T-helper 2 cell treated with Interferon-gamma antibody and Interleukin-4, amounts not matched to agents 5 μg/mL and 100 μg/mL, for 36 hours (primary cell): ENCODE measurements around the gene PDE3A.
"Not testable (repeated sequence)": the region's sequence is repeated elsewhere in the genome, so short reads cannot be mapped to it uniquely, and the experiment has no call there.

Experiments
- DNase-seq: peaks from one replicate; pipeline ENCODE4 v3.0.0; 2021; ENCODE audit warnings: low spot score
- H3K27ac Mint-ChIP-seq: one replicate; pipeline ENCODE4 v1.8.0; 2021; ENCODE audit warnings: mild to moderate bottlenecking, mixed read lengths
- H3K27me3 Mint-ChIP-seq: one replicate; pipeline ENCODE4 v1.8.0; 2021; ENCODE audit warnings: low read depth, mixed read lengths
- H3K36me3 Mint-ChIP-seq: one replicate; pipeline ENCODE4 v1.8.0; 2021; ENCODE audit warnings: low read depth, mixed read lengths
- H3K4me1 Mint-ChIP-seq: one replicate; pipeline ENCODE4 v1.8.0; 2021; ENCODE audit warnings: low read depth, mixed read lengths
- H3K4me3 Mint-ChIP-seq: one replicate; pipeline ENCODE4 v1.8.0; 2022; ENCODE audit warnings: mild to moderate bottlenecking, moderate library complexity, mixed read lengths
- H3K9me3 Mint-ChIP-seq: one replicate; pipeline ENCODE4 v1.8.0; 2021; ENCODE audit warnings: mixed read lengths

Gene PDE3A

GRCh38 chr12:20510811-20511210 is 142.5 kb downstream of the PDE3A start:
- no peak overlapping the region for H3K27ac Mint-ChIP-seq
- H3K4me1 Mint-ChIP-seq, result no peaks in the 10 kb centered on the region
- H3K4me3 Mint-ChIP-seq, result no peak overlapping the region
- no peaks in the 10 kb centered on the region for H3K36me3 Mint-ChIP-seq
- no peaks in the 10 kb centered on the region for H3K9me3 Mint-ChIP-seq
- no peaks in the 10 kb centered on the region for H3K27me3 Mint-ChIP-seq
- no peak for DNase-seq

GRCh38 chr12:20513189-20513588 is 144.9 kb downstream of the PDE3A start:
- no peak overlapping the region for H3K4me3 Mint-ChIP-seq
- H3K27me3 Mint-ChIP-seq, result no peaks in the 10 kb centered on the region
- H3K4me1 Mint-ChIP-seq, result no peaks in the 10 kb centered on the region
- H3K36me3 Mint-ChIP-seq, result no peaks in the 10 kb centered on the region
- DNase-seq, result no peak
- H3K27ac Mint-ChIP-seq, result no peak overlapping the region
- H3K9me3 Mint-ChIP-seq, result no peaks in the 10 kb centered on the region

- Mint-ChIP-seq H3K27me3 (no peaks in the 10 kb centered on the region), H3K36me3 (no peaks in the 10 kb centered on the region), H3K4me3 (no peak overlapping the region), H3K4me1 (no peaks in the 10 kb centered on the region), H3K9me3 (no peaks in the 10 kb centered on the region), H3K27ac (no peak overlapping the region)
- DNase-seq, result no peak
These were observed 146.3 kb downstream of the PDE3A start for GRCh38 chr12:20514598-20514997.

GRCh38 chr12:20520532-20520931 is 152.2 kb downstream of the PDE3A start:
- Mint-ChIP-seq H3K36me3 (no peaks in the 10 kb centered on the region), H3K4me3 (no peak overlapping the region), H3K27me3 (no peaks in the 10 kb centered on the region), H3K4me1 (no peaks in the 10 kb centered on the region), H3K9me3 (no peaks in the 10 kb centered on the region), H3K27ac (no peak overlapping the region)
- no peak for DNase-seq

GRCh38 chr12:20523658-20524057 is 155.3 kb downstream of the PDE3A start:
- Mint-ChIP-seq H3K36me3 (no peaks in the 10 kb centered on the region), H3K27me3 (no peaks in the 10 kb centered on the region), H3K27ac (no peak overlapping the region), H3K9me3 (no peaks in the 10 kb centered on the region), H3K4me3 (no peak overlapping the region), H3K4me1 (no peaks in the 10 kb centered on the region)
- no peak for DNase-seq

GRCh38 chr12:20524113-20524512 is 155.8 kb downstream of the PDE3A start:
- Mint-ChIP-seq H3K4me3 (no peak overlapping the region), H3K4me1 (no peaks in the 10 kb centered on the region), H3K9me3 (no peaks in the 10 kb centered on the region), H3K27ac (no peak overlapping the region), H3K36me3 (no peaks in the 10 kb centered on the region), H3K27me3 (no peaks in the 10 kb centered on the region)
- DNase-seq, result no peak

GRCh38 chr12:20525064-20525610 is 156.8 kb downstream of the PDE3A start:
- no peaks in the 10 kb centered on the region for H3K4me1 Mint-ChIP-seq
- H3K27ac Mint-ChIP-seq, result no peak overlapping the region
- H3K9me3 Mint-ChIP-seq, result no peaks in the 10 kb centered on the region
- no peaks in the 10 kb centered on the region for H3K27me3 Mint-ChIP-seq
- no peaks in the 10 kb centered on the region for H3K36me3 Mint-ChIP-seq
- no peak for DNase-seq
- H3K4me3 Mint-ChIP-seq, result no peak overlapping the region

- no peak for DNase-seq
- Mint-ChIP-seq H3K4me1 (no peaks in the 10 kb centered on the region), H3K27me3 (no peaks in the 10 kb centered on the region), H3K4me3 (no peak overlapping the region), H3K36me3 (no peaks in the 10 kb centered on the region), H3K9me3 (no peaks in the 10 kb centered on the region), H3K27ac (no peak overlapping the region)
These were observed 159.3 kb downstream of the PDE3A start for GRCh38 chr12:20527417-20528163.

- Mint-ChIP-seq H3K4me3 (no peak overlapping the region), H3K9me3 (no peaks in the 10 kb centered on the region), H3K4me1 (no peaks in the 10 kb centered on the region), H3K36me3 (no peaks in the 10 kb centered on the region), H3K27me3 (no peaks in the 10 kb centered on the region), H3K27ac (no peak overlapping the region)
- no peak for DNase-seq
These were observed 159.9 kb downstream of the PDE3A start for GRCh38 chr12:20528208-20528607.

- no peaks in the 10 kb centered on the region for H3K4me1 Mint-ChIP-seq
- no peak for DNase-seq
- no peaks in the 10 kb centered on the region for H3K9me3 Mint-ChIP-seq
- no peak overlapping the region for H3K27ac Mint-ChIP-seq
- H3K4me3 Mint-ChIP-seq, result no peak overlapping the region
- no peaks in the 10 kb centered on the region for H3K36me3 Mint-ChIP-seq
- H3K27me3 Mint-ChIP-seq, result no peaks in the 10 kb centered on the region
These were observed 177.9 kb downstream of the PDE3A start for GRCh38 chr12:20546267-20546666.

GRCh38 chr12:20547816-20548575 is 179.7 kb downstream of the PDE3A start:
- no peaks in the 10 kb centered on the region for H3K27me3 Mint-ChIP-seq
- no peaks in the 10 kb centered on the region for H3K4me1 Mint-ChIP-seq
- H3K9me3 Mint-ChIP-seq, result no peaks in the 10 kb centered on the region
- no peak overlapping the region for H3K27ac Mint-ChIP-seq
- no peak overlapping the region for H3K4me3 Mint-ChIP-seq
- no peak for DNase-seq
- H3K36me3 Mint-ChIP-seq, result no peaks in the 10 kb centered on the region

- DNase-seq, result no peak
- H3K4me3 Mint-ChIP-seq, result no peak overlapping the region
- no peaks in the 10 kb centered on the region for H3K9me3 Mint-ChIP-seq
- no peaks in the 10 kb centered on the region for H3K27me3 Mint-ChIP-seq
- no peak overlapping the region for H3K27ac Mint-ChIP-seq
- no peaks in the 10 kb centered on the region for H3K4me1 Mint-ChIP-seq
- no peaks in the 10 kb centered on the region for H3K36me3 Mint-ChIP-seq
These were observed 180.3 kb downstream of the PDE3A start for GRCh38 chr12:20548611-20549010.

- no peak overlapping the region for H3K4me3 Mint-ChIP-seq
- DNase-seq, result no peak
- no peaks in the 10 kb centered on the region for H3K27me3 Mint-ChIP-seq
These were observed 180.9 kb downstream of the PDE3A start for GRCh38 chr12:20549108-20549719.

GRCh38 chr12:20551742-20552442 is 183.6 kb downstream of the PDE3A start:
- not testable (repeated sequence) for H3K36me3 Mint-ChIP-seq, H3K4me3 Mint-ChIP-seq, DNase-seq, H3K27me3 Mint-ChIP-seq, H3K4me1 Mint-ChIP-seq, H3K27ac Mint-ChIP-seq, H3K9me3 Mint-ChIP-seq

More at GRCh38 chr12:20549108-20549719, 180.9 kb downstream of the PDE3A start:
- Mint-ChIP-seq H3K9me3 (no peaks in the 10 kb centered on the region), H3K27ac (no peak overlapping the region), H3K4me1 (no peaks in the 10 kb centered on the region), H3K36me3 (no peaks in the 10 kb centered on the region)
